Hypothalamus (tissue), 51 donors: ENCODE measurements around the gene SEC24D.

Experiments used
- DNase-seq, 51 donors: peaks; one replicate each; lab custom pipeline; 2025; lab: John Stamatoyannopoulos, UW

Gene SEC24D

GRCh38 chr4:118756958-118757357, 79.0 kb downstream of the SEC24D start:
- DNase-seq = no peak

- DNase-seq = no peak
These were observed 79.5 kb downstream of the SEC24D start for GRCh38 chr4:118756429-118756828.

DNA sequence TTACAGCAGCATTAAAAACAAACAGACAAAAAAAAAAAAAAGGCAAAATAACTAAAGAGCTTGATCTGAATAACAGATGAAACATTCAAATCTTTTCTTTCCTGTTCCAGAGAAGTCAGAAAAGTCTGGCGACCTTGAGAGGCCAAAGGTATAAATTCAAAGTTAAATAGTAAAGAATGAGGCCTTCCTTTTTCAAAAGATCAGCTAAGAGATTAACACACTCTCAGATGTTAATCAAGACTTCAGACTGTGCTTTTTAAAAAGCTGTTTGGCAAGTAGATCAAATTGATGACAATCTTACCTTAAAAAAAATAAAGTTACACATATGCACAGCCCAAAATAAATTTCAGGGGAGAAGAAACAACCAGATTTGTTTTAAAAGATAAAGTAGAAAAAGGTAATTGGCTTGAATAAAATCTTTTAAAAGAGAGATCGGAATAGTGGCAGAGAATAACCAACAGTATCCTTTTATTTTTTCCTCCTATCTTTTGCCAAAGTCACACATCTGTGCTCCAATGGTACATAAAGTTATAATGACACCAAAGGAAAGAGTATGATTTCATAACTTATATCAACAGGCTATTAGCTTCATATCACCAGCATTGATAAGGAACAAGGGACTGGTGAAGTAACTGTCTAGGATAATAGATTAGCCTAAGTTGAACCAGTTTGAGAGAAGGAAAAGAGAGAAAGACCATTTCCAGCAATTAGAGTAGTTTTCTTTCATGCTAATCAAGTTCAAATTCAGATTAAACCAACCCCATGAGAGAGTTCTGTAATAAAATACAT, 80.3 kb downstream of the SEC24D start:
- DNase-seq = no peak

DNA sequence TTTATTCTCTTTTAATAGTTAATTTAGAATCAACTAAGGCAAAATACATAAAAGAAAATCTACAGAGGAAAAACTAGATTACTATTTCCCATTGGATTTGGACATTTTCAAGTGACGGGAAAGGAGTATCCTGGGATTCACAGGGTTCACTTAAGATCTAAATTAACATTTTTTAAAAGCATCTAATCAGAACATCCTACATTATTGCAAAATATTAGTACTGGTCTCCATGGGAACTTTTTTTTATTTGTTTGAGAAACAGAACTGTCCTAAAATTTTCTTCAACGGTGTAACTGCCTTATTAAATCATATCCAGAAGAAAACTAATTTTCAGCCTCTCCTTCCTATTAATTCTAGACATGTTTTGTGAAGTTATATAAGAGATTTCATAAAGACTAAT, 81.0 kb downstream of the SEC24D start:
- DNase-seq = no peak

- no peak for DNase-seq
These were observed 82.2 kb downstream of the SEC24D start for GRCh38 chr4:118753685-118754084.

DNA sequence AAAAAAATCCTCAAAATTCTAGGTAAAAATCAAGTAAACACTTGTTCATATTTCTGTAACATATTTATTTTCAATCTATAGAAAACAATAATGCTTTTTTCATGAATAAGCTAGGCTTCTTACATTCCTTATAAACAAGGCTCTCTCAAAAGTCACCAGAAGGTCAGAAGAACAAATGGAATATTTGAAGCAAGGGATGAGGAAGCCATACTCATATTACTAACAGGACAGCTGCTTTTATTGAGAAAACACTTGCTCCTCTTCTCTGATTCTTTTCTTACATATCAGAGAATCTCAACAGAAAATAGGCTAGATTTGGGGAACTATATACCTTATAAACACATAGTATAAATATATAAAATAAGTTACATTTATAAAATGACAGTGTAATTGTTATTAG, 82.8 kb downstream of the SEC24D start:
- DNase-seq = no peak

- no peak for DNase-seq
These were observed 83.4 kb downstream of the SEC24D start for GRCh38 chr4:118752551-118752950.

DNA sequence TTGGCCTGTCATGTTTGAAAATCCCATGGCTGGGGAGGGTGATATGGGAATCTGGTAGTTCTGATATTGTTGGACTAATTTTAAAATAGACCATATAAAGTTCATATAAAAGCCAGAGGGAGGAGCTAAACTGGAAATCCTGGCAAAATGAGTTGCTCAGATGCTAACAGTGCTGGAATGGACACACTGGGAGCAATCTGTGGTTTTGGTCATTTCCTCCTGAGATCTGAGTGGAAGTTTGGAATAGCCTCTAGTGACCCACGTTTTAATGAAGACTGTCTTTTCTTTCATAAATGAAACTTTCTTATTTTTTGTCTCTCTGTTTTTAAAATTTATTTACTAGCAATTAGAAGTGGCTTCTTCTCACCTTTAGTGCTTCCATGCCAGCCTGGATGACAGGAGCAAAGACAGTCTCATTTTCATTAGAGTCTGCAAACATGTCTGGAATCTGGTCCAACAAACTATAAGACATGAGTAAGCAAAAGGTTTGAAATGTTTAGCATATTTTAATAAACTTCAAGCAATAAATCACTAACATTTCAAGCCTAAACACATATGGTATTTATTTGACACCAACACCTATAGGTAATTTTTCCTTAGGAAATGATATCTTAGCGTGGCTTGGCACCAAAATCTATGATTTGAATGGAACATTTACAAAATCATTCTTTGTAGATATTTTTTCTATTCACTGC, 84.2 kb downstream of the SEC24D start:
- DNase-seq = no peak

- DNase-seq = no peak
These were observed 86.5 kb downstream of the SEC24D start for GRCh38 chr4:118749347-118749988.

- DNase-seq = peak in 6 of 51 donors; percentile 0 to 43 (median 6)
These were observed 89.5 kb downstream of the SEC24D start for GRCh38 chr4:118746251-118746919.

DNA sequence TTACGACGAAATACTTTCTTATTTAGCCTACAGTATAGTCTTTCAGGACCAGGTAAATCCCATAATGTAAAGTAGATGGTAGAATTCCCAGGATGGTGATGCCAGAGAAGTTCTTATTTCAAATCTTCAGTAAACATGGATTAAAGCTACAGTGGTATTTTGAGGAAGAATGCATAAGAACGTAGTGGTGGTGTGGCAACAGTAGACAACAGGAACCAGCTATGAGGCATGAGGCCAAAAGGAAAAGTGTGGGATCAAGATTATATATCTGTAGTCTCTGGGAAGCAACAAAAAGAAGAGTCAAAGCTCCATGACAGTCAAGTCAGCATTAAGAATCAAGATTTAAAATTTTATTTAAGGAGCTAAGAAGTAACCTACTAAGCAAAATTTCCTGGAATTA, 90.6 kb downstream of the SEC24D start:
- DNase-seq = no peak

DNA sequence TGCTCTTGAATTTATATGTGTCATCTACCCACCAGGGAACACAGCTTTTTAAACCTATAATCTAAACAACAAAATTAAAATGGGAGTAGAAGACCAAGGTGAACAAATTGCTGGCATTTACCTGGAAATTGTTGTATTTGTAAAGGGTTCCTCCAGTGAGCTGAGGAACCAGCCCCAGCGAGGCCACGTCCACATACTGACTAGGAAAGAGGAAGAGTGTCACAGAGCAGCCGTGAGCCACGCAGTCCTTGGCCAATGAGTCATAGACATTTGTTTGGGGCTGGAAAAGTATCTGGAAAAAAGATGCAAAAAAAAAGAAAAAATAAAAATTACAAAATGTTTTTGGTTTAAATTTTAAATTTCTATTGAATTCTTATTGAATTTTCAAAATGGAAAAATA, 92.1 kb downstream of the SEC24D start:
- peak in 1 of 51 donors; percentile 9 for DNase-seq

DNA sequence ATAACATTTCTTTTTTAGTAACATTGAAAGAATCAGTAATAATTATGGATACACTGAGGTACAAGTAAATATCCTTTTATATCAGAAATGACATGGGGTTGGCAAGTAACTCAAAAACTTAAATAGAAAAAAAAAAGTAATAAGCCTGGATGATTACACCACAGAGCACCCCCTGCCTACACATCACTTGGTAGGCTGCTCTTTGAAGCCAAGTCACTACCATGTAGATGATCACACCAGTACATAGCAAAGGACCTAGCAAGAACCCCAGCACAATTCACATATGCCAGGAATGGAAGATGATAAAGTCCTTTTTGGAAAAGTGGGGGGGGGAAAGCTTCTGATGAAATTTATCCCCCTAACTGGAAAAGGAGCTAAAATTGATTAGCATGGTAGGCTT, 93.9 kb downstream of the SEC24D start:
- no peak for DNase-seq

GRCh38 chr4:118741301-118741855, 94.5 kb downstream of the SEC24D start:
- no peak for DNase-seq

DNA sequence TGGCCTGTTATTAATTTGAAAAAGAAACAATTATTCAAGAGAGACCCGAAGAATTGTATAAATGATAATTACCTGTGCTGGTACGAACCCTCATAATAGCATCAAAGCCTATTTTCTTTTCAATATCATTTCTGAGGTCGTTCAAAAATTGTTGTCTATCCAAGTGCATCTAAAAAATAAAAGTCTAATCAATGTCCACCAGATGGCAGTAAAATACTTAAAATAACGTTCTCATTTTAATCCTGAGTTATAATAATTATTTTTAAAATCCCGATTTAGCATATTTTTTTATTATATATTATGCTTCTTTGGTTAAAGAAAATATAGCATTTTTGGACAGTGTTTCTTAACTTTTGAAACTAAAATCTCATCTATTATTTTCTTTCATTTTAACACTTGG, 95.1 kb downstream of the SEC24D start:
- DNase-seq = no peak

DNA sequence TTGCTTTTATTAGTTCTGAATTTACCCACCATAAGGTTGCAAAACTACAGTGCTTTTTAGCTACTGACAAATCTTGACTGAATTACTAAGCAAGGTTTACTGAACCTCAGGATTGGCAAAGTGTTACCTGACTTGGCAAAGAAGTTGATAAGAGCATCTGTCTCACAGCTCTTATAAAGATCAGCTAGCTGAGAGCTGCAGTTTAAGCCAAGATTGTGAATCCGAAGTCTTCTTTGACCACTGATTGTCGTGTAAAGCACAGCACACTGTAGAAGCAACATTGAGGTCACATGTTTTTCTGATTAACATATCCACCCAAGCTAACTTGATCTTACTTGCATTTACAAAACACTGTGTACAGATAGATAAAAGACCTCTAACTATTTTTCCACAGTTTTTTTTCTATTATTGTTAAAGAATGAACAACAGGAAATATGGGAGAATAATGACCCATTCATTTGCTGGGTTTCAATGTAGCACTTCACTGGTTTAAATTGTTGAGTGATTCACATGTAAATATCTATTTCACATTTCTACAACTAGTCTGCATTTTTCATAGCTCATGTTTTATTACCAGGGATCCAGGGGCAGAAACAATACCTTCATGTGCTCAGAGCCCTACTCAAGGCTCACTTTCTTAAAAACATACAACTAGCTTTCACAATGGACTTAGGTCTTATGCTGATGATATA, 96.8 kb downstream of the SEC24D start:
- DNase-seq = no peak

DNA sequence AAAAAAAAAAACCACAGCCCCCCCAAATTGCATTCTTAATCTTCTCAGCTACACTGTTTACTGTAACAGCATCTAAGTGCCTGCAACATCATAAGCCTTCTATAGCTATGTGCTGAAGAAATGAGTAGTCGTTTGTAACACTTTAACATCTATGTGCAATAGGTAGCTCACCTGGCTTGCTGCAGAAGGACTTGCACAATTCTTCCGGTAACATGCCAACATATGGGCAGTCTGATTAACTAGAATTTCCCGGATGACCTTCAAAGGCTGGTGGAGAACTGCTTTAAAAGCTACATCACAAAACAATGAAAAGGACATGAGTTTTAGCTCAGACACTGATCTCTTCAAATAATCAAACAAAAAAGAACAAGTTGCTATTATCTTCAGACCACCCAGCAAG, 97.8 kb downstream of the SEC24D start:
- no peak for DNase-seq

DNA sequence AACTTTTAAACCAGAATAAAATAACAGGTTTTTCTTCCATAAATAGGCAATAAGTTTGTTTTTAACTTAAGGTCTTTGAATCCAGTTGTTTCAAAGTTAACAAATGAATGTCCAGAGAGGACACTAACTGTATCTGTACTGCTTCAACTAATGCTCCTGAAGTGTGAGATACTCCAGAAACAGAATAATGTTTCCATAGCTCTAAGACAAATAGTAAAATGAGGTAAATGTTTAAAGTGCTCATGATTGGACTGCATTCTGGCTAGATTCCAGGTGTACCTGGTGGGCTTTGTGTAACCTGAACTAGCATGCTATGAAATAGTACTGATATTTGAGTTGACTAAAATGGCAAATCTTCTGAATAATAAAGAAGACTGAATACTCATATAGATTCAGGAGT, 99.0 kb downstream of the SEC24D start:
- no peak for DNase-seq

DNA sequence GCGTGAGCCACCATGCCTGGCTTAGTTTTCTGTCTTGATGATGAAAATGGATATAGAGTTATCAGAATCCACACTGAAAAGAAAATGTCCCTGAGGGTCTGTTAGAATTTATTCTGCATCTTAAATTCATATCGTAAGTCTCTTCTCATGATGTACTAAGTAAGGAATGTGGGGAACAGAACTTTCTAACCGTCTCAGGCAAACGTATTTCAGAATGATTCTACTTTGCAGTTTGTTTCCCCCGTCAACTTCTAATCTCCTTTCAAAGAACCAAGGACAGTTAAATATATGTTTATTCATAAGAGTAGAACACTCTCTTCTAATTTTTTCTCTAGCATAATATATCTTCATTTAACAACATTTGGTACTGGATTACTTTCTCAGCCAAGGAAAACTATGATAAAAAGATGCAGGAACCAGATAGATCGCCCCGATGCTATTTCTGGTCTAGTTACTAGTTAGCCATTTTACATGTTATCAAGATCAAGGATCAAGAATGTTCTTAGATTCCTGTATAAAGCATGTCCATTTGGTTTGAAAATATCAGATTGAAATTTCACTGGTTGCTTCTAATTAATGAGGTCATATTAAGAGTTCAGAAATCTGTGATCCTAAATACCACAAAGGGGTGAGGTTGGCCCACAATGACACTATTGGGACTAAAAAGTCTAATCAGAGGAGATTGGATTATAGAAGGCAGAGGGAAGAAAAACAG, 101.3 kb downstream of the SEC24D start:
- DNase-seq = no peak
